Measurements from ENCODE around the gene SRD5A1.
A peak's percentile ranks its signal among the peaks of the same experiment; 100 is the strongest.

Gene SRD5A1

GRCh38 chr5:6684075-6684474, 50.8 kb downstream of the SRD5A1 start:
- no peak for DNase-seq (ENCODE audit: low read depth)

- no peak for DNase-seq (ENCODE audit: low read depth)
Observed at GRCh38 chr5:6686501-6686900, 53.3 kb downstream of the SRD5A1 start.

- DNase-seq (ENCODE audit: low read depth), result no peak
Observed at GRCh38 chr5:6686915-6687409, 53.7 kb downstream of the SRD5A1 start.

GRCh38 chr5:6687505-6687904, 54.3 kb downstream of the SRD5A1 start:
- DNase-seq (ENCODE audit: low read depth), result no peak

- no peak for DNase-seq (ENCODE audit: low read depth)
Observed at GRCh38 chr5:6692906-6693305, 59.7 kb downstream of the SRD5A1 start.

- no peak for DNase-seq (ENCODE audit: low read depth)
Observed at GRCh38 chr5:6698696-6699095, 65.5 kb downstream of the SRD5A1 start.

GRCh38 chr5:6699357-6699756, 66.1 kb downstream of the SRD5A1 start:
- DNase-seq (ENCODE audit: low read depth), result no peak

GRCh38 chr5:6700074-6700684, 66.9 kb downstream of the SRD5A1 start:
- no peak for DNase-seq (ENCODE audit: low read depth)

- no peak for DNase-seq (ENCODE audit: low read depth)
Observed at GRCh38 chr5:6700685-6701355, 67.6 kb downstream of the SRD5A1 start.

GRCh38 chr5:6701491-6701890, 68.3 kb downstream of the SRD5A1 start:
- no peak for DNase-seq (ENCODE audit: low read depth)

- no peak for DNase-seq (ENCODE audit: low read depth)
Observed at GRCh38 chr5:6702633-6703032, 69.4 kb downstream of the SRD5A1 start.

- DNase-seq (ENCODE audit: low read depth), result no peak
Observed at GRCh38 chr5:6703806-6704205, 70.6 kb downstream of the SRD5A1 start.

DNA sequence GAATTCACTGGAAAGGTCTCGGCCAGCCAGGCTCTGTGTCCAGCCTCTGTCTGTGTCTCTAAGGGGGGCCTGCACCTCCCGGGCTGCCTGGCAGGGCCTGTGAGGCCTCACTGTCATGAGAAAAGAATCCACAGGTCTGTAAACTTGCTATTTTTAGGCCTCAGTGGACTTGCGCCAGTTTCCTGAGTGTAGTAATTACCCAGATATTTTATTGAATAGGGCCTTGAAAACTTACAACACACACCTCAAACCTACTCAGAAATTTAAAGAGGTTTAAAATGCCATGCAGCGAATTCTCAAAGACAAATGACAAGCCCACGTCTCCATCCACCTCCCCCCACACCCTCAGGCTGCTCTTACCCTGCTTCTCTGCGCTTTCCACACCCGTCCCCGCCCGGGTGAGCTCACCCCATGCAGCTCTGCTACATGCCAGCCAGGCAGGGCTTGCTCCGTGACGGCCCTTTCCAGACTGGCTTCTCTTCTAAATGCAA, 71.2 kb downstream of the SRD5A1 start:
- DNase-seq (ENCODE audit: low read depth), result no peak

GRCh38 chr5:6705088-6705487, 71.8 kb downstream of the SRD5A1 start:
- no peak for DNase-seq (ENCODE audit: low read depth)

DNA sequence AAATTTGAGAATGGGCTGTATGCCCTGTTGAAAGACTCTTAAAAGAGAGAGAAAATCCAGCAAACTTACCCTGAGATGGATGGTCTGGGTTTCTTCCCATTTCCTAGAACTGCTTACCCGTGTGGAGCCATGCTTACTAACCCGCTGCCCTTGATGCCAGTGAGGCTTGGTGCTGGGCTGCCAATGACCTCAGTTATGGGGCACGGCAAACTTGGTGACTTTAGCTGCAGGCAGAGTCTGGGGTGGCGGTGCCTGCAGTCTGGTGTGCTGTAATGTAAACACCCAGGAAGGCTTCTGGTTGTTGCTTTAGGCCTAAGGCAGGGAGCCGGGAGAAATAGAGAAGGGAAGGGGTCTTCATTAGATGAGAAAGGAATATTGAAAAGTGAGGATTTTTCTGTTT, 72.7 kb downstream of the SRD5A1 start:
- no peak for DNase-seq (ENCODE audit: low read depth)

- no peak for DNase-seq (ENCODE audit: low read depth)
Observed at GRCh38 chr5:6707852-6708251, 74.6 kb downstream of the SRD5A1 start.

DNA sequence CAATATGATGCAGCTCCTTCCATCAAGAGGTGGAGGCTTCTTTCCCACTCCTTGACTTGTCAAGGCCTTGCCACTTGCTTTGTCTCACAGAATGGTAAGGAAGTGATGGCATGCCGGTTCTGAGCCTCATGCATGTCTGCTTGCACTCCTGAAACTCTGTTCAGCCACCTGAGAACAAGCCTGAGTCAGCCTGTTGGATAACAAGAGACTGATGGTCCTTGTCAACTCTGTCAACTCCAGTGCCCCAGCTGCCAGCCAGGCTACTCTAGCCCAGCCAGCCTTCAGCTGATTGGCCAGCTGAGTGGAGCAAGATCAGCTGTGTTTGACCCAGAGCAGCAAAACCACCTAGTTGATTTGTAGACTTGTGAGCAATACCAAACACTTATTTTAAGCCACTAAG, 75.6 kb downstream of the SRD5A1 start:
- DNase-seq (ENCODE audit: low read depth), result no peak

- DNase-seq (ENCODE audit: low read depth), result no peak
Observed at GRCh38 chr5:6710070-6710469, 76.8 kb downstream of the SRD5A1 start.

- no peak for DNase-seq (ENCODE audit: low read depth)
Observed at GRCh38 chr5:6710551-6711318, 77.5 kb downstream of the SRD5A1 start.

- no peak for DNase-seq (ENCODE audit: low read depth)
Observed at GRCh38 chr5:6711409-6712141, 78.3 kb downstream of the SRD5A1 start.

DNA sequence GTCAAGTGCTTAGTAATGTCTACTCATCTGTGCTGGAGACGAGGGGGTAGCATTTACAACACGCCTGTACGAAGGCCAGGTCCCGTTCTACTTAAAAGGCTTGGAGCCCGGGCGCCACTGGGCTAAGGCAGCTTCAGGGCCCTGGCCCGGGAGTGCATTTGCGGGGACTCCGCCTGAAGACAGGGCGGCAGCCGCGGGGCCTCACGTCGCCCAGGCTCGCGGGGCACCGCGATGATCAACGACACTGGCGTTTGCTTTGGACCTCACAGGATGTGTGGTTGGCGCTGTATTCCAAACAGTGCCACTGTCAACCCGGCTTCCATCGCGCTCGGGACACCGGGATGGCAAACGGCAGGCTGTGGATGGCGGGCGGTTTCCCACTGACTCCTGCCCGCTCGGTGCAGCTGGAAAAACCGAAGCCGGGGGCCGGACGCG, 78.9 kb downstream of the SRD5A1 start:
- peak; percentile 34 for DNase-seq (ENCODE audit: low read depth)

GRCh38 chr5:6712577-6713273, 79.5 kb downstream of the SRD5A1 start:
- peak; percentile 72 for DNase-seq (ENCODE audit: low read depth)

All from activated T-cell treated with anti-CD3 and anti-CD28 coated beads for 1 hour (primary cell).